GM15510 (cell line): Measurements from ENCODE around the gene AFDN.

Experiments
- POLR2A ChIP-seq: IDR thresholded peaks from 3 replicates; pipeline ENCODE4 v1.6.1; 2011; ENCODE audit warnings: borderline replicate concordance; ENCODE audit not compliant: insufficient read length; ENCODE audit errors: extremely low read depth

AFDN gene

GRCh38 chr6:167789358-167789757, 37.4 kb upstream of the AFDN start:
- no peak for TF ChIP-seq POLR2A

DNA sequence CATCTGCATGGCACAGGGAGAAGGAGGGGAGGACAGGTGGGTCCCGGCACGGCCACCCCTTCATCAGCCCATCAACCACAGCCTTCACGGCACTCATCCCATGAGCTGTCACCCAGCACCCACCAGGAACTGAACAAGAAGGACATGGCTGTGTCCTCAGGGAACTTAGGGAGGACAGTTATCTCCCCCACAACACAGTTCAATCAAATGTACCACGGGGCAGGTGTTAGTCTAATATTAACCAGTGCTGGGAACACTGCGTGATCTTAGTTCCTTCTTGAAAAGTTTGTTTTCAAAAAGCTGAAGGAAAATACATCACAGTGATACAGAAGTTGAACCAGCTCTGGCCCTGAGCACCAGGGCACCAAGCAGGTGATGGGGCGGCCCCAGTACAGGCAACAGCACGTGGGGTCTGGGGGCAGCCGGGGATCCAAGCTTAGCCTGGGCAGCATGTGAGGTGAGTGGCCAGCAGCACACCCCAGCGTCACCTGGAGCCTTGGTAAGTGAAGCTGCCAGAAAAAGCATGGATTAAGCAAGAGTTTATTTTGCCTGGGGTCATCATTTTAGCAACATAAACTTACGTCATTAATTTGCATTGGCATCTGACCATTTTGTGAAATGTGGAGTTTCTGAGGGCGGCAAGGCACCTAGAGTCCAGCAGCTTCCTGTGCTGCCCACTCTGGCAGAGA, 35.5 kb upstream of the AFDN start:
- TF ChIP-seq POLR2A: no peak

DNA sequence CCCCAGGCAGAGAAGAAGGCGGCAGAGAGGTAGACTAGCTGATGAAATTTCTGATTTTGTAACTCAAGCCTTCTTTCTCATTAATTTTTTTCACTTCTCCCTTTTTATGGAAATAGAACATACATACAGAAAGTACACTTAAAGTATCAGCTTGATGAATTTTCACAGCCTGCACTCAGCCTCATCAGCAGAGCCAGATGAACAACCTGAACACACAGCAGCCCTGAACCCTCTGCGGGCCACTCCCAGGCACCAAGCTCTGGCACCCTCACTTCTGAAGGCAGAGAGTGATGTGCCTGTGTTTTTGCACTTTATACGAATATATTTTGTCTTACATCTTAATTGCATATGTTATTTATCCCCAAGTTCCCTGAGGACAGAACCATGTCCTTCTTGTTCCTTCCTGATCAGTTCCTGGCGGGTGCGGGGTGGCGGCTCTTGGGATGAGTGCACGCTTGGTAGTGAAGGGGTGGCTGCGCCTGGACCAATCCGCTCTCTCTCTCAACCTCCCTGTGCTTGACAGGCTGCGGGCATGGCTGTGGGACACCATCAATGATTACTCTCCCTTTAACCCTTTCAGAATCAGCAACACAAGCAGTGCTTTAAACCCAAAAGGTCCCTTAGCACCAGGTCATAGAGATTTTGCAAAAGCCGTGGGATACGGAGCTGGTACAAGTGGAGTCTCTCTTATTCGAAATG, 34.8 kb upstream of the AFDN start:
- TF ChIP-seq POLR2A: no peak

DNA sequence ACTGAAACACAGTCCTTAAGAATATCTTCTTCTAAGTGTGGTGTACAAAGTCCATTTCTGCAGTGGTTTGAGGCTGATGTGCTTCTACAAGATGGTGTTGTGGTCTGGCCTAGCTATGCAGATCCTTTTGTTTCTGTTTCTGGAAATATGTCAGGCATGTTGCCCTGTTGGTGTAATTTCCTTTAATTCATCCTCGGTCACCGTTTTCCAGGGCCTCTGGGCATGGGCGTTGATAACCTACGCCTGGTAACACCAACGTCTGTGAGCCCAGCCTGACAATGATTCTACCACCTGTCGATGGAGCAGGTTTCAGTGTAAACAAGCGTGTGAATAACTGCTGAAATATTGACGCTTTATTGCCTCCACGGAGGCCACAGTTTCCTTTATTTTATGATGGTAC, 33.3 kb upstream of the AFDN start:
- TF ChIP-seq POLR2A: no peak

DNA sequence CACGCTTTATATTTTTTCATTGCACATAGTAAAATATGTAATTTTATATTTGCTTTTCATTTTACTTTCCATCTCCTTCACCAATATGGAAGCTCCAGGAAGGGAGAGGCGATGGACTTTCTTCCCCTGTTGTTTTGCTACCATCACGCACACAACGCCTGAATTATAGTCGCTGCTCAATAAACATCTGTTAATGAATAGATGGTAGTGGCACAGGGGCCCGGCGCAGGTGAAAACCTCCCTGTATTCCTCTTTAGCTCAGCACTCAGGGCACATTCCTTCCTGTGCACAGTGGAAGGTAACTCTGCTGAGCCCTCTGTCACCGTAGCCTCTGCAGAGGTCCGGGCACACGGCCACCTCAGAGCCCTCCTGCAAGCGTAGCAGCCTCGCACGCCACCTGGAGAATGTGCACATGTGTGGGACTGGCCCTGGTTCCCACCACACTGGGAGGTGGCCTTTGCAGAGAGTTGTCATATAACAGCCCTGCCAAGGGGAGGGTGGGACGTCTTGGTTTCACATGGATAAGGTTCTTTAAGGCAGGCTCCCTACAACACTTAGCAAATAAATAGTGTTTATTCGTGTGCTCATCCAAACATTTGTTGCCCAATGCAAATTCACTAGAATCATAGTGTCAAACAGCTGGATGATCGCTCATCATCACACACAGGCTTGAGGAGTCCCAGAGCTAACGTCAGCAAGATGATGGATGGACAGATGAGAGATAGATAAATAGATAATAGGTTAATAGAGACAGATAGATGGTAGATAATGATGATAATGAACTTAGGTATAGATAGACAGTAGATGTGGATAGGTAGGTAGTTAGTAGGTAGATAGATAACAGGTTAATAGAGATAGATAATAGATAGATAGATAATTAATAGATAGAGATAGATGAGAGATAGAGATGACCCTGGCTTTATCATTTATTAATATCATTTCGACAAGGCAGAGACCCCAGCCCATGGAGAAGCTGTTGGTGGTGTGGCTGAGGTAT, 32.3 kb upstream of the AFDN start:
- TF ChIP-seq POLR2A: no peak

- no peak for TF ChIP-seq POLR2A
These were observed 31.3 kb upstream of the AFDN start for GRCh38 chr6:167795321-167795811.

DNA sequence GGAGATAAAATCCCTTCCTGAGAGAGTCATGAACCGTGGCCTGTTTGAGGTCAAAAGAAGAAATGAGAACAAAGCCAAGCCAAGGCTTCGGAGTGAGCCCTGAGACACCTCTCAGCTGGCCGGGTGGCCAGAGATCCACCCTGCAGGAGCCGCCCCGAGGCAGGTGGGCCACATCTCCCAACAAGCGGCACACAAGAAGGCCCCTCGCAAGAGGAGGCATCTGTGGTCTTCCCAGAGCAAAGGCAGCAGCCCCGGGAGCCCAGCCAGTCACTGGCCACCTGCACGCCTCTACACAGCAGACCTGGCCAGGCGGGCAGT, 30.9 kb upstream of the AFDN start:
- no peak for TF ChIP-seq POLR2A

- no peak for TF ChIP-seq POLR2A
These were observed 30.3 kb upstream of the AFDN start for GRCh38 chr6:167796192-167796981.

GRCh38 chr6:167797011-167797471, 29.7 kb upstream of the AFDN start:
- TF ChIP-seq POLR2A: no peak

- no peak for TF ChIP-seq POLR2A
These were observed 29.0 kb upstream of the AFDN start for GRCh38 chr6:167797476-167798265.

DNA sequence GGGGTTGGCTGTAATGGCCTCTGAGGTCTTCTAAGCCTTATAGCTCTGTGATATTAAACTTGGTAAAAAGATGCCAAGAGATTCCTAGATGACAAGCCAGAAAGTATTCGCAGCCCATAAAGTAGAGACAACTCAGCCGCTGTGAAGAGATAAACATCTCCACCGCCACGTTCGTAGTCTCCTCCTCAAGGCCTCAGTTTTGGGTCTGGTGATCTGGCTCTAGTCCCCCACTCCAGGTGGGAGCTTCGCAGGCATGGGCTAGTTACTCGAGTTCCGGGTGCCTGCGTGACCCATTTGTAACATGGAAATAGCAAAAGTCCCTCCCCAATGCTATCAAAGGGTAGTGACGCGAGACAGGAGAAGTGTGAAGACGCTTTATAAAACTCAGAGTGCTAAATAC, 28.3 kb upstream of the AFDN start:
- no peak for TF ChIP-seq POLR2A

DNA sequence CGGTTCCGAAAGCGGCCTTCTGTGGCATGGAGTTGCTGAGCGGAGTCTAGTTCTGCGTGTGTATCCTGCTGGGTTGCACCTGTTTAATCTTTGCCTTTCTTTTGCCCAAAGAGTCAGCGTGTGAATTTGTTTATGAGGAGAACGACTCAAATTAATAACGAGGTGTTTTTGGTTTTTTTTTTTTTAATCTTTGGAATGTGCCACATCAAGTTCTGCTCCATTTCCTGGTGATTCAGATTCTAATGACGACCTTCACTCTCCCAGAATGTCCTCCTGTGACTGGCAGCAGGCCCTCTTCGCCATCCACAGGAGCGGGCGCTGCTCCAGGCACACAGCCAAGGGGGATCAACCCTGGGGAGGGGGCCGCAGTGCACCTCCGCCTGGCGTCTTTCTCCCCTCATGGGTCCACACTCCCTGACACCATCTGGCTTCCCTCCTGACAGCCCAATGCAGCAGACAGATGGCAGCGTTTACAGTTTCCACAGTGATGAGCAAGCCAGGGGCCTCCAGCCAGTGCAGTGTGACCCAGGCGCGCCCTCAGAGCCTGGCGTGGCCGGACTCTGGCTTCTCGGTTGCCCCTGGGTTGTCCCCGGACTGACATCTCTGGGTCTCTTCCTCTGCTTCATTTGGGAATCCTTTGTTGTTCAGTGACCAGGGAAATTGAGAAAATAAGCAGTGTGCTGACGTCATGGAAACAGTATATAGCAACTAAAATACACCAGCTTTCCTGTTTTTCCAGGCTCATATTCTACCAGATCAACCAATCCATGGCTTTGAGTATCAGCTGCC, 27.5 kb upstream of the AFDN start:
- no peak for TF ChIP-seq POLR2A

DNA sequence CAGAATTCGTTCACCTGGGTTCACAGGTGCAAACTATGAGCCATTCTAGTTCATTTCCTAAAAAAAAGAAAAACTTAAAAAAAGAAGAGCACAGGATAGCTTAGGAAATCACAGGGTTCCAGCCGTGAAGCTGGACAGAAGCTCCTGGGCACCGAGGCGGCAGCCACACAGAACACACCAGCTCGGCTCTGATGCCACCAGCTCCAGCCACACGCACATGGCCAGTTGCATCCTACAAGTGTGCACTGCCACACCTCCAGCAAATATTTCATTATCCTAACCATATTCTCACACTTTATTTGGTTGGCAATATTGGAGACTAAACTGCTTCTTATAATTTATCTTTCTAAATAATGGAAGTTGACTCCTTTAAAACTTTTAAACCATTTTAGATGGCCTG, 26.2 kb upstream of the AFDN start:
- no peak for TF ChIP-seq POLR2A
